DMS114 treated with DMSO at 0.1 percent for 48 hours (cell line): ENCODE measurements around the gene RAD51B.
"Not testable (repeated sequence)": the region's sequence is repeated elsewhere in the genome, so short reads cannot be mapped to it uniquely, and the experiment has no call there.

ENCODE experiments used
- DNase-seq: peaks from one replicate; lab custom pipeline; 2025; ENCODE audit not compliant: unreplicated experiment; lab: John Stamatoyannopoulos, UW

The RAD51B gene

DNA sequence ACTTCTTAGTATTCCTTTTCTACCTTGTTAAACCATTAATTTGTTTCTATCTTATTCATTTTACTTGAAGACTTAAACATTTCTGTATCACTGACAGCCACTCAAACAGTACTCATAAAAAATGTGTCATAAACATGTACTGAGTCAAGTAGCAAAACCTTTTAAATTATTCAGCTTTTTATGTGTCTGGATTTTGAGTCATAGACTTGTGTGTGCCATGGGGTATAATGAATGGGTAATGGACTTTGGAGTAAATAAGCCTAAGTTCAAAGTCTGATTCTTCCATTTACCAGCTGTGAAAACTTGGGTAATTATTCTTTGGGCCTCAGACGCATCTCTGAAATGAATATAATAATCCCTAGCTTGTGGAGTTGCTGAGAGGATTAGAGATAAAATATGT, 199.0 kb downstream of the RAD51B start:
- DNase-seq, result no peak

GRCh38 chr14:68020493-68020892, 200.9 kb downstream of the RAD51B start:
- no peak for DNase-seq

DNA sequence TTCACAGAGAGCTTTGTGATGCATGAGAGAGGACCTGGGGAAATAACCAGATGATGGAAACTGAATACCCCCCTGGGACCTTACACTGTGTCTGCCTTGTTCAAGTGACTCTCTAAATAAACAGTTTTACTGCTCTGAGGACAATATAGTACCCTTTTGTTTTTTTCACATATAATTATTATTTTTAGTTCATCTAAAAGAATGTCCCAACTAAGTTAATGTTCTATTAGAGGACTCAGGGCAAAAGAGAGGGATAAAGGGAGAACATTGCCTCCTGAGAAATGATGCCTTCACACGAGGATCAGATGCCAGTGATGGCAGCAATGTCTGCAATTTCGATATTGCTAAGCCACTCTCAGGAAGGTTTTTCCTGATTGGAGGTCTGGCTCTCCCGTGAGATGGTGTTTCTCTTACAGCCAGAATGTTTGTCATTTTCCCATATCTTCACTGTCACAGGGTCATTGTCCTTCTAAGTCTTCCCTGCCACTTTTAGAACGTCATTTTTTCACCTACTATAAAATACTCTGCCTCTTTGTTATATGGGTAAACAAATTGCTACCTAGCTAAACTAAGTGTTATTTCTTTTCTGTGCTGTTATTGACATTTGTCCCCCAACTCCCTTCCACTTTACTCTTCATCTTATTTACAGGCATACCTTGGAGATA, 201.6 kb downstream of the RAD51B start:
- DNase-seq, result no peak

- no peak for DNase-seq
Observed at GRCh38 chr14:68027276-68027675, 207.7 kb downstream of the RAD51B start.

GRCh38 chr14:68028075-68028474, 208.5 kb downstream of the RAD51B start:
- DNase-seq, result no peak

DNA sequence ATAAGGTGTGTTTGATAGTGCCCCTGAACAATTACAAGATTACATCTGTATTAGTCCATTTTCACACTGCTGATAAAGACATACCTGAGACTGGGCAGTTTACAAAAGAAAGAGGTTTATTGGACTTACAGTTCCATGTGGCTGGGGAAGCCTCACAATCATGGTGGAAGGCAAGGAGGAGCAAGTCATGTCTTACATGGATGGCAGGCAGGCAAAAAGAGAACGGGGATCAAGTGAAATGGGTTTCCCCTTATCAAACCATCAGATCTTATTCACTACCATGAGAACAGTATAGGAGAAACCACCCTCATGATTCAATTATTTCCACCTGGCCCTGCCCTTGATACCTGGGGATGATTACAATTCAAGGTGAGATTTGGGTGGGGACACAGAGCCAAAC, 211.4 kb downstream of the RAD51B start:
- not testable (repeated sequence) for DNase-seq

GRCh38 chr14:68032154-68032553, 212.6 kb downstream of the RAD51B start:
- no peak for DNase-seq

DNA sequence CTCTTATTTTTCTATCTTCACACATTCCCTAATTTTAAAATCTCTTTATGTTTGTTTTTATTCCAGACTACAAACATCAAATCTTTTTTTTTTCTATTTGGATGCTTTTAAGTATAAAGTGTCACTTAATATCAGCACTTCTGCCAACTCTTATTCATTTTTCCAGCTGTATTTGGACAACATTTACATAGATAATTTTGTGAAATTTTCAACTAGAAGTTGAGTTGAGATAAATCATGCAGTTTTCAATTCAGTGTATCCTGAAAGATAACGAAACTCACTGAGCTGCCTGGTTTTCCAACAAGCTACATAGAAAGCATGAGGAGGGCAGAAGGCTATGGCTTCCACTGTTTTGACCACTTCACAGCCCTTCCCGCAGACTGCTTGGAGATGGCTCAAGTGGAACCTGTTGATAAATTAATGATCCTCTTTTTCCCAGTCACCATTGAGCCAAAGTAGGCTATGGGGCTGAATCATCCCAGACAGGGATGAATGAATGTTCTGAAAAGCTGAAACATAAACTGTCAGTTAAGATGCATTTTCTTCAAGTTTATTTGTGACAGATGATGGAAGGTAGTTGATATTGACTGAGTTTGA, 213.9 kb downstream of the RAD51B start:
- DNase-seq, result no peak

DNA sequence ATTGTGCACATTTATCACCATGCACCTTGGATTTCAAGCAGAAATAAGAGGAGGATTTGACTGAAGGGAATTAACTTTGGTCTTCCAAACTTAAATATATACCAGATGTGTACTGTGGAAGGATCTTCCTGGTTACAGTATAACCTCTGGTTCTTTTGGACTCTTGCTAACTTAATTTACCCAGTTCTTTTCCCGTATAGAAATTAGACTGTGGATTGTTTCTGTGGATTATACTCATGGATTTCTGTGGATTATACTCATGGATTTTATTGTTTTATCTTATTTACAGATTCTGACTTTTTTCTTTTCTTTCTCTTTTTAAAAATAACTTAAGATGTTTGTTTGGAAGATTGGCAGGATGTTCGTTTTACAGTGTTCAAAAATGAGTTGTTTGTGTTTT, 215.3 kb downstream of the RAD51B start:
- DNase-seq, result no peak

- no peak for DNase-seq
Observed at GRCh38 chr14:68036202-68036601, 216.6 kb downstream of the RAD51B start.

- DNase-seq, result no peak
Observed at GRCh38 chr14:68039593-68039992, 220.0 kb downstream of the RAD51B start.

GRCh38 chr14:68040633-68041369, 221.2 kb downstream of the RAD51B start:
- no peak for DNase-seq

- DNase-seq, result no peak
Observed at GRCh38 chr14:68041876-68042354, 222.3 kb downstream of the RAD51B start.

GRCh38 chr14:68042586-68043210, 223.1 kb downstream of the RAD51B start:
- no peak for DNase-seq

GRCh38 chr14:68043752-68044151, 224.2 kb downstream of the RAD51B start:
- no peak for DNase-seq

GRCh38 chr14:68047906-68048305, 228.3 kb downstream of the RAD51B start:
- no peak for DNase-seq

DNA sequence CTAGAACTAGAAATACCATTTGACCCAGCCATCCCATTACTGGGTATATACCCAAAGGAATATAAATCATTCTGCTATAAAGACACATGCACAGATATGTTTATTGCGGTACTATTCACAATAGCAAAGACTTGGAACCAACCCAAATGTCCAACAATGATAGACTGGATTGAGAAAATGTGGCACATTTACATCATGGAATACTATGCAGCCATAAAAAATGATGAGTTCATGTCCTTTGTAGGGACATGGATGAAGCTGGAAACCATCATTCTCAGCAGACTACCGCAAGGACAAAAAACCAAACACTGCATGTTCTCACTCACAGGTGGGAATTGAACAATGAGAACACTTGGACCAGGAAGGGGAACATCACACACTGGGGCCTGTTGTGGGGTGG, 229.2 kb downstream of the RAD51B start:
- not testable (repeated sequence) for DNase-seq

DNA sequence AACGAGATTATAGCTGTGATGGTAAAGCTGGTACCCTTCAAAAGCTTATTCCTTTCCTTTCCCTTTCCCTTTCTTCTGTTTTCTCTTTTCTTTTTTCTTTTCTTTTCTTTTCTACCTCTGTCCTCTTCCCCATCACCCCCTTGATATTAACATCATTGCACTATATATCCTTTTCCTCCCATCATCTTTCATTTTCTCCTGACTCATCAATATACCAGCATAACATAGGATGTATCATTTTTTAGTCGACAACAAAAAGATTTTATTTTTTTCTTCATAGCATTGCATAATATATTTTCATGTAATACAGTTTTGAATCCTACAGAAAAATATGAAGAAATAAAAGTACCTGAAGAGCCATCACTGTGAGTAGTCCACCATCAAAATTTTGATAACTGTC, 230.6 kb downstream of the RAD51B start:
- no peak for DNase-seq

DNA sequence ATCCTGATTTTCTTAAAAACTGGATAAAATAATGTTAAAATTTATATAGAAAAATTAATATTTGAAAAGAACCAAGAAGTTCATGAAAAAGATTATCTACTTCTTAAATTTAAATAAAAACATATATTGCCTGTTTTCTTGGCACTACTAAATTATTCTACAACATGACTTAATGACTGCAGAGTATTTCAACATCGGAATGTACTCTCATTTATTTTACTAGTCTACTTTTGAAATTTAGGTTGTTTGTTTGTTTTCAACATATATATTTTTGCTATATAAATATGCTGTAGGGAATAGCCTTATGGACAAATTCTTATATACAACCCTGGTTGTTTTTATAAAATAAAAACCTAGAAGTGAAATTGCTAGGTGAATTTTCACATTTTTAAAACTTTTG, 231.6 kb downstream of the RAD51B start:
- no peak for DNase-seq

DNA sequence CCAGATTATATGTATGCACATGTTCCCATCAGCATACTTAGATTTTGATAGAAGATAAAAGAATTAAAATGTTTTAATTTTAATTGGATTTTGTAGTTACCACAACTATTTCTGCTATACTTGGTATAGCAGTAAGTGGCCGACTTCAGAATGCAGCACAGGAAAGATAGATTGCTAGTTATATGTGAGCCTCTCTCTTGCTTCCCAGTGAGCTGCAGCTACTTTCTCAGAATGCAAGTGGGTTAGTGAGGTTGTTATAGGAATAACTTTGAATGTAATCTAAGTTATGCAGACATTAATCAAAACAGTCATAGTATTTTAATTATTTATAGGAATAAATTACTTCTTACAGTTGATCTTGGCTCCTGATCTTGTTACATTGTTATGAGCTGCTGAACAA, 240.6 kb downstream of the RAD51B start:
- DNase-seq, result no peak

- DNase-seq, result no peak
Observed at GRCh38 chr14:68062651-68063050, 243.1 kb downstream of the RAD51B start.

GRCh38 chr14:68065322-68065721, 245.7 kb downstream of the RAD51B start:
- DNase-seq, result no peak
